Motor neuron (in vitro differentiated cells): Measurements from ENCODE around the gene RIPK1. TPM values are rescaled to one million over a fixed set of nuclear protein-coding genes. Genes with fewer than 3 reads are reported as not detected.
"Not testable (repeated sequence)": the region's sequence is repeated elsewhere in the genome, so short reads cannot be mapped to it uniquely, and the experiment has no call there.

Experiments used
- ATAC-seq, 8 experiments: fragments of 200-7000 bp; cut with Tn5 transposase; replicated peaks in 6 of 8; 2 replicates each; pipeline ENCODE4 v1.8.0; 2021; ENCODE audit warnings: mild to moderate bottlenecking in 8 of 8, moderate library complexity in 8 of 8
- H3K27ac ChIP-seq, 2 donors: fragments of 250-450 bp; sonication (Bioruptor Pico); 2 replicates each; pipeline ENCODE4 v1.9.0; 2021; ENCODE audit warnings: antibody characterized with exemption in 2 of 2, mild to moderate bottlenecking in 2 of 2, moderate library complexity in 1 of 2
- H3K4me1 ChIP-seq, 2 donors: fragments of 250-450 bp; sonication (Bioruptor Pico); replicated peaks in 1 of 2; 2 replicates each; pipeline ENCODE4 v1.6.1; 2021; ENCODE audit warnings: antibody characterized with exemption in 2 of 2, mild to moderate bottlenecking in 2 of 2, moderate library complexity in 1 of 2
- H3K4me3 ChIP-seq, 5 donors: fragments of 250-450 bp; sonication (Bioruptor Pico); 2 replicates each; pipeline ENCODE4 v1.9.0; 2021; ENCODE audit warnings: antibody characterized with exemption in 5 of 5, mild to moderate bottlenecking in 5 of 5, moderate library complexity in 4 of 5
- WGBS, 10 experiments: fragments of 450-650 bp; shearing (Covaris generic); methylation state at CpG; one replicate each; pipeline ENCODE4 v1.0.0; 2022; 5-methylcytosine and 5-hydroxymethylcytosine counted together
- in situ Hi-C, 9 experiments: fragments of 400-800 bp; cut with MboI; loops; one replicate each; pipeline ENCODE4 v1.15.0; 2021; ENCODE audit warnings: low sequenced_read_pairs in 9 of 9, low pct_unique_long_range_greater_than_20kb in 2 of 9; ENCODE audit not compliant: unreplicated experiment in 9 of 9
- total RNA-seq, 8 experiments: library from RNA; unstranded; fragments of 300-600 nt; gene quantifications; 2 replicates each; pipeline versions ENCODE4 v1.2.3 to v1.2.4, GENCODE V29; 2022

The RIPK1 gene
- 10 to 100 TPM in 4 of 8 experiments, 1 to 10 TPM in 4; 2.3 to 17.9 (median 11.8) TPM for total RNA-seq

GRCh38 chr6:3068329-3069214, at the start of gene RIPK1:
RIPK1 (plus strand) TSS chr6:3068494; CDS start chr6:3076824, 8,330 bp downstream.
- peak within 1 kb of the TSS; percentile 96 to 98 for H3K27ac ChIP-seq
- H3K4me3 ChIP-seq, result peak within 1 kb of the TSS; percentile 79 to 96 (median 93)
- peaks cover 8 to 11% of the 10 kb centered on the region in 2 donors for H3K4me1 ChIP-seq
- WGBS, 10 experiments, result 0% methylated on average over 2 to 12 of the region's 112 CpGs; no CpG with 5 or more reads in 6 of the 10 experiments
- in situ Hi-C loops, result no loop called here
- peak; percentile 63 to 88 (median 82) for ATAC-seq

- in situ Hi-C loops, result no loop called here
Observed at GRCh38 chr6:3019065-3019464, 49.2 kb upstream of the RIPK1 start.

DNA sequence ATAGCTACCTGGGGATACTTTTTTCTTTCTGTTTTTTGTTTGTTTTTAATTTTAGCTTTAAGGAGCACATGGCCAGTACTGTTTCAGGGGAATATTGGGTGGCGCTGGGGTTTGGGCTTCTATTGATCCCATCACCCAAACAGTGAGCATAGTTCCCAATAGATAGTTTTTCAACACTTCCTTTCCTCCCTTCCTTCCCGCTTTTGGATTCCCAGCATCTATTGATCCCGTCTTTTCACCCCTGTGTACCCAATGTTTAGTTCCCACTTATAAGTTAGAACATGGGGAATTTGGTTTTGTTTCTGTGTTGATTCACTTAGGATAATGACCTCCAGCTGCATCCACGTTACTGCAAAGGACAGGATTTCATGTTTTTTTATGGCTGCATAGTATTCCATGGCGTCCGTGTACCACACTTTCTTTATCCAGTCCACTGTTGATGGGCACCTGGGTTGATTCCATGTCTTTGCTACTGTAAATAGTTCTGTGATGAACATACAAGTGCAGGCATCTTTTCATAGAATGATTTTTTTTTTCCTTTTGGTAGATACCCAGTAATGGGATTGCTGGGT, 48.5 kb upstream of the RIPK1 start:
- no peak for ATAC-seq
- Histone ChIP-seq H3K4me3 (no peak overlapping the region), H3K4me1 (peaks cover 19% of the 10 kb centered on the region in 2 donors), H3K27ac (no peak overlapping the region)
- in situ Hi-C loops, result no loop called here
- 80 to 100% (median 95%) methylated on average over 1 to 6 of the region's 6 CpGs; no CpG with 5 or more reads in 1 of the 10 experiments for WGBS, 10 experiments

More at GRCh38 chr6:3019065-3019464, 49.2 kb upstream of the RIPK1 start:
- ATAC-seq, result no peak
- 43 to 100% (median 96%) methylated on average over 1 of the region's 1 CpG; no CpG with 5 or more reads in 2 of the 10 experiments for WGBS, 10 experiments
- Histone ChIP-seq H3K27ac (no peak overlapping the region), H3K4me3 (no peak overlapping the region), H3K4me1 (peaks cover 13 to 14% of the 10 kb centered on the region in 2 donors)

DNA sequence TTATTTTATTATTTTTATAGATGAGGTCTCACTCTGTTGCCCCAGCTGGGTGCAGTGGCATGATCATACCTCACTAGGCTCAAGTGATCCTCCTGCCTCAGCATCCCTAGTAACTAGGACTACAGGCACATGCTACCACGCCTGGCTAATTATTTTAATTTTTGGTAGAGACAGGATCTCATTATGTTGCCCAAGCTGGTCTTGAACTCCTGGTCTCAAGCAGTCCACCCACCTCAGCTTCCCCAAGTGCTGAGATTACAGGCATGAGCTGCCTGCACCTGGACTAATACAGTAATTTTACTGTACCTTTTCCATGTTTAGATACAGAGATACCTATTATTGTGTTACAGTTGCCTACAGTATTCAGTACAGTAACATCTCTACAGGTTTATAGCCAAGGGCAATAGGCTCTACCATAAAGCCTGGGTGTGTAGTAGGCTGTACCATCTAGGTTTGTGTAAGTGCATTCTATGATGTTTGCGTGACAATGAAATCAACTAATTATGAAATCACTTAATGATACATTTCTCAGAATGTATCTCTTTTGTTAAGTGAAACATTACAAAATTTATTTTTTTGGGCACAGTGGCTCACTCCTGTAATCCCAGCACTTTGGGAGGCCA, 47.2 kb upstream of the RIPK1 start:
- H3K4me3 ChIP-seq, ATAC-seq, in situ Hi-C loops, H3K27ac ChIP-seq: not testable (repeated sequence)
- WGBS, 10 experiments, result 88 to 100% (median 100%) methylated on average over 1 to 2 of the region's 2 CpGs; no CpG with 5 or more reads in 7 of the 10 experiments
- peaks cover 19% of the 10 kb centered on the region in 2 donors for H3K4me1 ChIP-seq

GRCh38 chr6:3022765-3023662, 45.3 kb upstream of the RIPK1 start:
- in situ Hi-C loops, result no loop called here
- peaks cover 25% of the 10 kb centered on the region in 2 donors for H3K4me1 ChIP-seq
- H3K27ac ChIP-seq, result peak overlapping the region; percentile 17 to 77
- 34 to 100% (median 82%) methylated on average over 2 to 18 of the region's 26 CpGs; no CpG with 5 or more reads in 1 of the 10 experiments for WGBS, 10 experiments
- H3K4me3 ChIP-seq, result no peak overlapping the region
- ATAC-seq, result peak in 3 of 8 experiments; percentile 13 to 18 (median 14)

DNA sequence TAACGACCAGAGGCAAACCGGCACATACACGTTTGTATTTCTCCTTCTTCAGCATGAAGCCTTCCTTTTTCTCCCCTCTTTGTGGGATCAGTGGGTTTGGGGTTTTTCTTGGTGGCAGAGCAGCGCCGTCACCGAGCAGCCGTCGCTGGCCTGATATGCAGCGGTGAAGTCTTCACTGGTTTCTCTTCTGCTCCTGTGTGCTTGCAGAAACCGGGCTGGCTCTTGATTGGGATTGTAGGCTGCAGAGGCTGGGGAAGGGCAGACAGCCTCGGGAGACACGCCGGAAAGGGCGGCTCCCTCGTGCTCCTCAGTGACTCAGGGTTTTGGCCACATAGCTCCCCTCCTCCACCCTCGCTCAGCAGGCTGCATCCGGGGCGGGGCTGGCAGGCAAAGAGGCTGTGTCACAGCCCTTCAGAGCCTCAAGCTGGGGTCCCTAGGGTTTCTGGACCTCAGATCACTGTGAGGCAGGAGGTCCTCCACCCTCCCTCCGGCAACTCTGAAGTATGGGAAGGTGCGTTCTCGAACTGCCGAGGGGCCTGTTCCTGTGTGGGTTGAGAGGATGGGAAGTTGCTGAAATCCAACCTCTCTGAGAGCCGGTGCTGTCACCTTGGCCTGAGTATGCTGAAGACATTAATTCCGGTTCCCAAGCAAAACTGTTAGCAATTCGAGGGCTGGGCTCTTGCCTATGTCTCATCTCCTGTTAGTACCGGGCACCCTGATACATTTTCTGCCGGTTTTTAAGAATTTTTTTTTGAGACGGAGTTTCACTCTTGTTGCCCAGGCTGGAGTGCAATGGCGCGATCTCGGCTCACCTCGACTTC, 44.4 kb upstream of the RIPK1 start:
- WGBS, 10 experiments, result 0 to 90% (median 70%) methylated on average over 1 to 24 of the region's 32 CpGs
- peaks cover 25% of the 10 kb centered on the region in 2 donors for H3K4me1 ChIP-seq
- peak overlapping the region; percentile 56 to 77 for H3K27ac ChIP-seq
- no peak overlapping the region for H3K4me3 ChIP-seq
- in situ Hi-C loops, result no loop called here
- ATAC-seq, result peak; percentile 95 to 99 (median 98)

- H3K27ac ChIP-seq, result no peak overlapping the region
- H3K4me3 ChIP-seq, result no peak overlapping the region
- H3K4me1 ChIP-seq, result peaks cover 25% of the 10 kb centered on the region in 2 donors
- WGBS, 10 experiments, result 40 to 100% (median 79%) methylated on average over 1 to 7 of the region's 20 CpGs; no CpG with 5 or more reads in 1 of the 10 experiments
- in situ Hi-C loops, result no loop called here
- ATAC-seq, result no peak
Observed at GRCh38 chr6:3026791-3027626, 41.3 kb upstream of the RIPK1 start.

- H3K4me3 ChIP-seq, ATAC-seq, H3K27ac ChIP-seq, in situ Hi-C loops: not testable (repeated sequence)
- 53 to 100% (median 81%) methylated on average over 2 to 5 of the region's 5 CpGs; no CpG with 5 or more reads in 3 of the 10 experiments for WGBS, 10 experiments
- peaks cover 20 to 21% of the 10 kb centered on the region in 2 donors for H3K4me1 ChIP-seq
Observed at GRCh38 chr6:3028156-3028555, 40.1 kb upstream of the RIPK1 start.

DNA sequence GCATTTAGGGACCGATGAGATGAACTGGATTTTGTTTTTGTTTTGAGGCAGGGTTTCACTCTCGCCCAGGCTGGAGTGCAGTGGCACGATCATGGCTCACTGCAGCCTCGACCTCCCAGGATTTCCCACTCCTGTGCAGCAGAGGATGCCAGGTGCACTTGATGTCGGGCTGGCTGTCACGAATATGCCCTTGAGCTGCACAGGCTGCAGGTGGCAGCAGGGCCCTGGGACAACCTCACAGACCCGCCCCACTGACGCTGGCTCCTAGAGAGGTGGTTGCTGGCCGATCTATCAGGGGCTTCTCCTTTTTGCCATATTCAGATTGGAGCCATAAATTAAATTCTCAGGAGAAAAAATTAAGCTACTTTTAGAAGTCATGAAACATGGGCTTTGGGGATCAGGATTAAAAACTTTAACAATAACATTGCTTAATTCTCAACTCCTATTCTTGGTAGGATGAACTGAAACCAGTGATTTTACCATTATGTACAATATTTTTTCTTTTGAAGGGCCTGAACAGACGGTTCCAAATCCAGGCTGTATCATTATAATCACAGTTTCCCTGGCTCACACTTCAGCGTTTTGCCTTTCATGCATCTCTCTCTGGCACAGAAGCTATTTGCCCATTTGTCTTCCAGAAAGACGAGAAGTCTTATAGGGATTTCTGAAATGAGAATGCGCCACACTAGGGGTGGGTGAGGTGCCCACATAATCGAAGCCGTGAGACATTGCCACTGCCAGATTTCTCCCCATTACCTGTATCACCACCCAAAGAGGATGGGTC, 36.2 kb upstream of the RIPK1 start:
- H3K4me3 ChIP-seq, result no peak overlapping the region
- no peak overlapping the region for H3K27ac ChIP-seq
- in situ Hi-C loops, result no loop called here
- peaks cover 2 to 3% of the 10 kb centered on the region in 2 donors for H3K4me1 ChIP-seq
- ATAC-seq, result no peak
- WGBS, 10 experiments, result 53 to 100% (median 74%) methylated on average over 2 to 11 of the region's 15 CpGs; no CpG with 5 or more reads in 1 of the 10 experiments

GRCh38 chr6:3032986-3033385, 35.3 kb upstream of the RIPK1 start:
- 10 to 100% (median 80%) methylated on average over 1 to 3 of the region's 3 CpGs; no CpG with 5 or more reads in 1 of the 10 experiments for WGBS, 10 experiments
- Histone ChIP-seq H3K4me1 (no peaks in the 10 kb centered on the region), H3K4me3 (no peak overlapping the region), H3K27ac (no peak overlapping the region)
- in situ Hi-C loops, result no loop called here
- ATAC-seq, result peak in 2 of 8 experiments; percentile 100
